Suprapubic skin (tissue), 4 donors: Measurements from ENCODE around the gene VAV2.

Source experiments
- EP300 ChIP-seq: sonication (generic); formaldehyde crosslinking; IDR thresholded peaks from one replicate; pipeline ENCODE4 v1.6.1; 2017; ENCODE audit warnings: antibody characterized with exemption
- POLR2A ChIP-seq, 2 donors: fragments of 450-650 bp; IDR thresholded peaks; one replicate each; pipeline ENCODE4 v1.6.1; 2017; ENCODE audit warnings: antibody characterized with exemption in 2 of 2, mild to moderate bottlenecking in 2 of 2, moderate library complexity in 2 of 2
- POLR2AphosphoS5 ChIP-seq, 3 donors: sonication (generic); formaldehyde crosslinking; IDR thresholded peaks; one replicate each; pipeline ENCODE4 v1.6.1; 2017; ENCODE audit warnings: antibody characterized with exemption in 3 of 3
- TF ChIP-seq, protein P1 (sequence below), 2 donors: fragments of 200-600 bp in 1 of 2; fragments of 450-650 bp in 1 of 2; sonication (generic) in 1 of 2; IDR thresholded peaks; one replicate each; pipeline ENCODE4 v1.5.1; 2016 to 2019; ENCODE audit warnings: antibody characterized with exemption in 2 of 2, mild to moderate bottlenecking in 1 of 2, moderate library complexity in 1 of 2

- TF ChIP-seq, protein P1, sequence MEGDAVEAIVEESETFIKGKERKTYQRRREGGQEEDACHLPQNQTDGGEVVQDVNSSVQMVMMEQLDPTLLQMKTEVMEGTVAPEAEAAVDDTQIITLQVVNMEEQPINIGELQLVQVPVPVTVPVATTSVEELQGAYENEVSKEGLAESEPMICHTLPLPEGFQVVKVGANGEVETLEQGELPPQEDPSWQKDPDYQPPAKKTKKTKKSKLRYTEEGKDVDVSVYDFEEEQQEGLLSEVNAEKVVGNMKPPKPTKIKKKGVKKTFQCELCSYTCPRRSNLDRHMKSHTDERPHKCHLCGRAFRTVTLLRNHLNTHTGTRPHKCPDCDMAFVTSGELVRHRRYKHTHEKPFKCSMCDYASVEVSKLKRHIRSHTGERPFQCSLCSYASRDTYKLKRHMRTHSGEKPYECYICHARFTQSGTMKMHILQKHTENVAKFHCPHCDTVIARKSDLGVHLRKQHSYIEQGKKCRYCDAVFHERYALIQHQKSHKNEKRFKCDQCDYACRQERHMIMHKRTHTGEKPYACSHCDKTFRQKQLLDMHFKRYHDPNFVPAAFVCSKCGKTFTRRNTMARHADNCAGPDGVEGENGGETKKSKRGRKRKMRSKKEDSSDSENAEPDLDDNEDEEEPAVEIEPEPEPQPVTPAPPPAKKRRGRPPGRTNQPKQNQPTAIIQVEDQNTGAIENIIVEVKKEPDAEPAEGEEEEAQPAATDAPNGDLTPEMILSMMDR (IDR thresholded peaks at IDR 0.05) = no peak
- TF ChIP-seq POLR2A (IDR thresholded peaks at IDR 0.05) (no peak), EP300 (no peak), POLR2AphosphoS5 (IDR thresholded peaks at IDR 0.05) (no peak)
Measured at GRCh38 chr9:133979273-133979920, 12.7 kb downstream of the VAV2 start.
